Stimulated activated naive B cell treated with anti-CD40 and anti-IgM and Interleukin-4, amounts not matched to agents 10 μg/mL and 1 μg/mL and 100 μg/mL, for 72 hours (primary cell): ENCODE data around the gene HS6ST1.
"Not testable (repeated sequence)": the region's sequence is repeated elsewhere in the genome, so short reads cannot be mapped to it uniquely, and the experiment has no call there.

Source experiments
- ATAC-seq, 2 donors: fragments of 150-1000 bp; cut with Tn5 transposase; replicated peaks; 2 replicates each; pipeline ENCODE4 v1.10.0; 2021; ENCODE audit warnings: moderate library complexity in 1 of 2
- DNase-seq: peaks from one replicate; pipeline ENCODE4 v3.0.0; 2021
- H3K27ac Mint-ChIP-seq: one replicate; pipeline ENCODE4 v1.8.0; 2022; ENCODE audit warnings: mild to moderate bottlenecking, mixed read lengths
- H3K27me3 Mint-ChIP-seq, 2 donors: one replicate each; pipeline ENCODE4 v1.8.0; 2022; ENCODE audit warnings: mixed read lengths in 2 of 2
- H3K36me3 Mint-ChIP-seq, 2 donors: one replicate each; pipeline ENCODE4 v1.8.0; 2022; ENCODE audit warnings: mixed read lengths in 2 of 2, mild to moderate bottlenecking in 1 of 2
- H3K4me1 Mint-ChIP-seq, 2 donors: one replicate each; pipeline ENCODE4 v1.8.0; 2022; ENCODE audit warnings: mixed read lengths in 2 of 2, mild to moderate bottlenecking in 1 of 2
- H3K4me3 Mint-ChIP-seq, 2 donors: one replicate each; pipeline ENCODE4 v1.8.0; 2022; ENCODE audit warnings: mild to moderate bottlenecking in 2 of 2, mixed read lengths in 2 of 2, moderate library complexity in 1 of 2
- H3K9me3 Mint-ChIP-seq, 2 donors: one replicate each; pipeline ENCODE4 v1.8.0; 2022; ENCODE audit warnings: mixed read lengths in 2 of 2, mild to moderate bottlenecking in 1 of 2

Gene HS6ST1

DNA sequence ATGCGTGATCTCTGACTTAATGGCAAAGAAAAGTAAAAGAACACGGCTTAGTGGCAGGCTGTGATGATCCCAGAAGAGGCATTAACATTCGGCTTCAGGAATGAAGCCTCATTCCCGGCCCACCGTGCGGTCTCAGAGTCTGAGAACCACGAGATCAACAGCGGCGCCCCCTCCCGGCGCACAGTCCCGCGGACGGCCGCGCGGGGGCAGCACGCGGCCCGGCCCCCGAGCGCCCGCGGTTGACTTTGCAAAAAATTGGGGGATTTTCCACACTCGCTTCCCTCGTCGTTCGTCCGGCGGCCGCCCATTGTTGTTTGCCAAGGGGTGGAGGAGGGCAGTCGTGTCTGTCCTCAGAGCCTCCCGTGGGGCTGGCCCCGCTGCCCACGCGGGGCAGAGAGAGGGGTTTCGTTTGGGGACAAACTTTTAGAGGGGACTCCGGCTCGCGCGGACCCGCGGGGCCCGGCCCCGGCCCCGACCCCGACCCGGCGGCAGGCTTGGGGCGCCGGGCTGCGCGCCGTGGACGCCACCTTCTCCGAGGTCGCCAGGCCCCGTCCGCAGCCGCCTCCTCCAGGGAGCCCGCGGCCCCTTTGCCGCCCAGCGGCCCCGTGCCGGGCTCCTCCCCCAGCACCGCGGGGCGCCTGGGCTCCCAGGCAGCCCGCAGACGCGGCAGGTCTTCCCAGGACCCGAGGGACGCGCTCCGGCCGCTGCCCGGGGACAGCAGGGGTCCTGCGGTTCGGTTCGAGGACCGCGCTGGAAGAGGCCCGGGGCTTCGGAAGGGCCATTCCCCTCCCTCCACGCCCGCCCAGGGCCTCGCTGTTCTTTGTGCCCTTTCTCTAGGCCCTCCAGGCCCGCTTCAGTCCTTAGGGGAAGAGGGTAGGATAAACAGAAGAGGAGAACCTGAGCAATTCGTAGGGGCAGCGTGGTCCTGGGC is 3.4 kb upstream of the HS6ST1 start:
- Mint-ChIP-seq H3K27ac (no peak overlapping the region), H3K36me3 (no peaks in the 10 kb centered on the region), H3K4me1 (peaks cover 16 to 21% of the 10 kb centered on the region in 2 donors), H3K4me3 (peak overlapping the region; percentile 73 to 79), H3K9me3 (no peaks in the 10 kb centered on the region), H3K27me3 (peaks cover 0 to 6% of the 10 kb centered on the region in 2 donors)
- peak; percentile 48 to 56 for ATAC-seq
- DNase-seq = peak; percentile 79

DNA sequence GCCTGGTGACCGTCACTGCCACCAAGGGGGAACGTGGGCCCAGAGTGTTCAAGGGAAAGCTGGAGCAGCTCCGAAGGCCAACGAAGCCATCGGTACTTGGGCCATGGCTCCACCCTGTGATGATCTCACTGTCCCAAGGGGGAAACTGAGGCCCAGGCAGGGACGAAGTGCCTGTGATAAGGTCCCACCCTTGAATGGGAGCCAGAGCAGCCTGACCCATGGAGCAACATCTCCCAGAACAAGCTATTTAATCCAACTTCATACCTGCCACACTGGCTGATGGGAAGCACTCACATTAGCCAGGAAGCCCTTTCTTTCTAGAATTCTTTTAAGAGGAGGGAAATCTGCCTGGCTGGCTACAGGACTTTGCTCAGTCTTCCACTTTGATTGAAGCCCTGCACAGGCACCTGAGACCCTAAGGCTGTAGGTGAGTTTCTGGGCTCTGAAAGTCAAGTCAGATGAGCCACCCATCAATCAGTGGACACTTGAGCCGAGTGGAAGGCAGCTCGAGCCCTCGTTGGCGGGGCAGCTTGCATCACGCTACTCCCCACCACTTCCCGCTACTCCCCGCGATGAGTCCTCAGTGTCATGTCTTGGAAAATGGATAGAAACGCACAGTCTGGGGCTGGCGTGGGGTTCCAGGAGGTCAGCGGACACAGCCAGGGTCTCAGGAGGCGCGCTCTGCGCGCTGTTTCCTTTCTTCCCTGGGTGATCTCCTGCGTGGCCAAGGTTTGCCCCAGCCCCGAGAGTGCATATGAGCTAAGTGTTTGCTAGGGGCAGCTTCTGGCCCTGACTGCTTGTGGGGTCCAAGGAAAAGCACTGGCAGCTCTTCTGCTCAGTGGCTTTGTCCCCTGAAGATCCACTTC is 2.5 kb upstream of the HS6ST1 start:
- Mint-ChIP-seq H3K4me1 (peaks cover 23 to 31% of the 10 kb centered on the region in 2 donors), H3K4me3 (peak overlapping the region; percentile 67 to 79), H3K9me3 (no peaks in the 10 kb centered on the region), H3K27me3 (peaks cover 0 to 6% of the 10 kb centered on the region in 2 donors), H3K27ac (peak overlapping the region; percentile 88), H3K36me3 (peaks cover 0 to 4% of the 10 kb centered on the region in 2 donors)
- ATAC-seq (no peak), DNase-seq (no peak)

DNA sequence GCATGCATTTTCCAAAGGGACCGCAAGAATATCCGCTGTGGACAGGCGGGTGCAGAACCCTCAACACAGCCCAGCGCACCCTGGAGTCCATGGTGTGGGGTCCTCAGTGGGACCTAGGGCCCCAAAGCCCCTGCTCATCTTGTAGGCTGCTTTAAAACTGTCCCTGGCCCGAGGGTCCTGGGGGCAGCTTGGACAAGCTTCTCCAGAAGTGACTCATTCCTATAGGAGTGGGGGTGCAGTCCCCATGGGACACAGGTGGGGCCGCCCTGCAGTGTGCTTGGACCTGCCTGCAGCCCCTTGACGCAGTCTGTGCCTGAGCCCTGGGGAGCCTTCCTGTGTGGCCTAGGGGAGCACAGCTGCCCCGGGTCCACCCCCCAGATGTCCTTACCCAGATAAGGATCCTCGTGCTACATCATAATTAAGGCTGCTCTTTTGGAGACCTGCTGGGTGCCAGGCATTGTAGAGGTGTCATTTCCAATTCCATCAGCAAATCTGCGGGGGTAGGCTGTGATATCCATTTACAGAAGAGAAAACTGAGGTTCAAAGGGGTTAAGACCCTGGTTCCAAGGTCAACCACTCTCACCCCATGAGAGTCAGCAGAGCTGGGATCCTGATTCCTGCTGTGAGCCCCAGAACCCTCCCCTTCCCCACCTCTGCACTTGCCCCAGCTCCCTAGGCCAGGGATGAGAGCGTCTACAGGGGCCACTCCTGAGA is 1.7 kb upstream of the HS6ST1 start:
- Mint-ChIP-seq H3K27me3 (peaks cover 0 to 6% of the 10 kb centered on the region in 2 donors), H3K9me3 (no peaks in the 10 kb centered on the region), H3K36me3 (peaks cover 3 to 6% of the 10 kb centered on the region in 2 donors), H3K4me1 (peaks cover 26 to 37% of the 10 kb centered on the region in 2 donors), H3K27ac (no peak overlapping the region), H3K4me3 (peak overlapping the region; percentile 3 to 8)
- ATAC-seq = no peak
- no peak for DNase-seq

DNA sequence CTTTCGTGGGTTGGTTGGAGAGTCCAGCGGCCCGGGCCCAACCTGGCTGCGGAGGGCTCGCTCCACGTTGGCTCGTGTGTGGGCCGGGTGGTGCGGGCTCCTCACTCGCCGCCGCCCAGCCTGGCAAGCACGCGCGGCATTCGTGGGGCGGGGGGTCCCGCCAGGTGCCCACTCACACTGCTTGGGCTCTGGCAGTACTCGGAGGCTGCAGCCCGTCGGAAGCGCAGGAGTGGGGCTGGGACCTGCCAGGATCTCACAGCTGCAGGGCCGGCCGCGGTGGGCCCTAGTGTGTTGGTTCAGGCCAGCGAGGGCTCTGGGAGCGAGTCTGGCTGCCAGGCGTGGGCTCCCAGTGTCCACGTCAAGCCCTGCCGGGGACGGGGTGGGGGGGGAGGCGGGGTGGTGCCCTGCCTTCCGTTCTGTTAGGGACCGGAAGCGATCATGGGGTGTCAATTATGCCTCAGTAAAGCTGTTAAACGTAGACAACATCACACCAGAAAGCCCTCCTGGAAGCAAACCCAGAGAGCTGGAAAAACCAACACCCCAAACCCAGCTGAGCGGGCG is 1.0 kb upstream of the HS6ST1 start:
- peaks cover 0 to 6% of the 10 kb centered on the region in 2 donors for H3K27me3 Mint-ChIP-seq
- H3K4me3 Mint-ChIP-seq = peak overlapping the region in 1 of 2 donors; percentile 74
- H3K4me1 Mint-ChIP-seq = peaks cover 30 to 43% of the 10 kb centered on the region in 2 donors
- H3K27ac Mint-ChIP-seq = no peak overlapping the region
- H3K36me3 Mint-ChIP-seq = peaks cover 9 to 11% of the 10 kb centered on the region in 2 donors
- H3K9me3 Mint-ChIP-seq = no peaks in the 10 kb centered on the region
- ATAC-seq (no peak), DNase-seq (no peak)

DNA sequence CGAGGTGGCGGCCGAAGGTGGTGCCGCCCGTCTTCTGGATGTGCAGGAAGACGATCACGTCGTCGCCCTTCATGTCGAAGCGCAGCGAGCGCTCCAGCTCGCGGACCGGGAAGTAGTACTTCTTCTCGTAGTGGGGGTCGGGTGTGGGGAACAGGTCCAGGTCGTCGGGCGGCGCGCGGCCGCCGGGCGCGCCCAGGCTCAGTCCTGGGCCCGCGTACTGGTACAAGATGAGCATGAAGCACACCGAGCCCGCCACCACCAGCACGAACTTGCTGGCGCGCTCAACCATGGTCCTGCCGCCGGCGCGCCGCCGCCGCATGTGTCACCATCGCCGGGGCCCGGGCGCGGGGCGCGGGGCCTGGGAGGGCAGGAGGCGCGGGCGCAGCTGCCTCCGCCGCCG is 423 bp downstream of the HS6ST1 start:
- not testable (repeated sequence) for DNase-seq, H3K9me3 Mint-ChIP-seq, H3K27me3 Mint-ChIP-seq, H3K27ac Mint-ChIP-seq
- H3K4me1 Mint-ChIP-seq = peaks cover 36 to 56% of the 10 kb centered on the region in 2 donors
- H3K36me3 Mint-ChIP-seq = peaks cover 15 to 21% of the 10 kb centered on the region in 2 donors
- peak overlapping the region in 1 of 2 donors; percentile 98 for H3K4me3 Mint-ChIP-seq
- peak; percentile 13 to 22 for ATAC-seq

DNA sequence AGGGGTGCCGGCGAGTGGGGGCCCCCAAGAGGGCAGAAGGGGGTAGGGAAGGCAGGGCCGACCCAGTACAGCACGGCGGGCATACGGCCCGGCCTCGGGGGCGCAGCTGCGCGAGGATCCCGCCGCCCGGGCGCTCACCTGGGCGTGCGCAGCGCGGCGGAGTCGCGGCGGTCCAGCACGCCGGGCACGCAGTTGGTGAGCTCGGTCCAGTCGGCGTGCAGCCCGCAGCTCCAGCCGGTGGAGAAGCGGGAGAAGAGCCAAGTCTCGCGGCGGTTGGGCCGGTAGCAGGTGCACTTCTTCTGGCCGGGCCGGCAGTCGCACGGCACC is 806 bp downstream of the HS6ST1 start:
- Mint-ChIP-seq H3K36me3 (peaks cover 15 to 25% of the 10 kb centered on the region in 2 donors), H3K27ac (peak overlapping the region; percentile 97)

DNA sequence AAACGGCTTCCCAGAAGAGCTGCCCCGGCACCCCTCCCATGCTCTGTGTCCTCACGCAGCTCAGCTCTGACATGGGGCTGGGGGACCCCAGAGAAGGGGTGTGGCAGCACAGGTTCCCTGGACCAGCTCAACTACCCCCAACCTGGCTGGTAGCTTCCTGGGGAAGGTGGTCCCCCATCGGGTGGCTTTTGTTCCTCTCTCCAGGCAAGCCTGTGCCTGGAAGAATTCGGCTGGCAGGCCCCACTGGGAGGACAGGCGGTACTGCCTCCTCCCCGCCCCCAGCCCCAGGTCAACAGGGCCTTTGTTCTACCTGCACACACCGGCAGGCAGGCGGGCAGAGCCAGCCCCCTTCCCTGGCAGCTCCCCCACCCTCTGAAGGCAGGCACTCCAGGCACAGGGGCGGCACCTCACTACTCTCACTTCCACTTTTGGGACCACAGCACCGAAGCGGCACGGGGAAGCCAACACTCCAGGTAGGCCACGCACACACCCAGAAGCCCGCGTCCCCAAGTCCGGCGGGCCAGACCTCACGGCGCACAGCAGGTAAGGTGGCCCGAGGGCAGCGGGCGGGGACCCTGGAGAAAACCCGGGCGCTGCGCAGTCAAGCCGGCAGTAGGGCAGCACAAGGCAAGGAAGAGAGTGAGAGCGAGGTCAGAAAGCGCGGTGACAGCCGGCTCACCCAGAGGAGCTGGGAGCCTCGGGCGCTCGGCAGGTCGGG is 1.3 kb downstream of the HS6ST1 start:
- Mint-ChIP-seq H3K4me1 (peaks cover 40 to 65% of the 10 kb centered on the region in 2 donors), H3K27ac (peak overlapping the region; percentile 97), H3K36me3 (peaks cover 15 to 26% of the 10 kb centered on the region in 2 donors), H3K9me3 (no peaks in the 10 kb centered on the region), H3K27me3 (peaks cover 0 to 6% of the 10 kb centered on the region in 2 donors), H3K4me3 (peak overlapping the region; percentile 95 to 98)
- ATAC-seq = peak; percentile 76 to 78
- peak; percentile 76 for DNase-seq

More for the DNA sequence above, 806 bp downstream of the HS6ST1 start:
- H3K4me3 Mint-ChIP-seq = peak overlapping the region; percentile 95 to 98
- peaks cover 38 to 60% of the 10 kb centered on the region in 2 donors for H3K4me1 Mint-ChIP-seq
- H3K9me3 Mint-ChIP-seq, H3K27me3 Mint-ChIP-seq, DNase-seq: not testable (repeated sequence)
- peak in 1 of 2 donors; percentile 18 for ATAC-seq

DNA sequence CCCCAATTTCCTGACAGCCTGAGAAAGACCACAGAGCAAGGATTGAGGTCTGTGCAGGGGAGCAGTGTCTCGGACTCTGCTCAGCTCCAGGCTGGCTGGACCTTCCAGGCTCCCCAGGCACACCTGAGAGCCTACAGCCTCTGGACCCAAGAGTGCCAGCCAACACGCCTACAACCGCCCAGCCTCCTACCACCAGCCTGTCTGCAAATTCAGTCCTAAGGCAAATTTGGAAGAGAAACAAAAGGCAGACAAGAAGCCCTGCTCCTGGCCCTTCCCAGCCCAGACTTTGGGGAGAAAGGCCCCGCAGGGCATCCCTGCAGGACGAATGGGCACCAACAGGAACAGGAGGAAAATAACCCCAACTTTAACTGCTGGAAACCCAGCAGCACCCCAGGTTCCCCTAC is 1.9 kb downstream of the HS6ST1 start:
- Mint-ChIP-seq H3K4me3 (peak overlapping the region; percentile 95 to 98), H3K9me3 (no peaks in the 10 kb centered on the region), H3K4me1 (peaks cover 41 to 70% of the 10 kb centered on the region in 2 donors), H3K36me3 (peaks cover 15 to 26% of the 10 kb centered on the region in 2 donors), H3K27me3 (peaks cover 0 to 6% of the 10 kb centered on the region in 2 donors), H3K27ac (peak overlapping the region; percentile 9)
- ATAC-seq = no peak
- DNase-seq = no peak

DNA sequence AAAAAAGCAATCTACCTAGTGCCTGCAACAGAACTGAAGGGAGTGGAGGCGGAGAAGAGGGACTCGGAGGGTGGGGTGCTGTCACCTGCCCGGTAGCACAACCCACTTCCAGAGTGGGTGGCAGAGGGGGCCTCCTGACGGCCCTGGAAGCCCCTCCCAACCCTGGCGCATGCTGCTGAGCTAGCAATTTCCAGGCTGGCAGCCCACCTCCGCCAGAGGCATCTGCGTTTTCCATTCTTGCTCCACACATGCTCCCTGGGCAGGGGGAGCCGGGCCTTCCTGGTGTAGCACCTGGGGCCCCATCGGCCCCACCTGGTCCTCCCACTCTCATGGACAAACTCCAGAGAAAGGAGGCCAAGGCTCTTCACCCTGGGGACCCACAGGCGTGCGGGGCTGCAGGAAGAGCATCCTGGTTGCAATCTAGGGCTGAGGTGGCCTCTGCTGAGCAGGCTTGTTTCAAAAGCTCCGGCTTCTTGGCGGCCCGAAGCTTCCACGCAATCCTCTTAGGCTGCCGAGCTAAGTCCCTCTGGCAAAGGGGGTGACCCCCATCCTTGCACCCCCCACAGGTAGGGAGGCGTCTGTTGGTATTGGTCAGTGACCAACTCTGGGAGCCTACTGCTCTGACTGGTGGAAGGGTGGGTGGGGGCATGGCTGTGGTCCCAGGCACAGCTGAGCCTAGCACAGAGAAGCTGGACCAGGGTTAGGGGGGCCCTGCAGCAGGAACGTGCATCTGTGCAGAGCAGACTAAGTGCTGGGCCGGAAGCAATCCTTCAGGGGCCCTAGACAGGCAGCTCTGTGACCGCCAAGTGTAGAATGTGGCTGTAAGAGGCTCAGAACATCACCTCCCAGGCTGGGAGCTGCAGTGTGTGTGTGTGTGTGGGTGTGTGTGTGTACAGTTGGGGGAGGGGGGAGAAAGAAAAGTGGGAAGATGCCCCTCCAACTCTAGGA is 2.6 kb downstream of the HS6ST1 start:
- Mint-ChIP-seq H3K27me3 (peaks cover 0 to 6% of the 10 kb centered on the region in 2 donors), H3K4me3 (peak overlapping the region; percentile 95 to 98), H3K27ac (no peak overlapping the region), H3K36me3 (peaks cover 15 to 26% of the 10 kb centered on the region in 2 donors), H3K9me3 (no peaks in the 10 kb centered on the region), H3K4me1 (peaks cover 40 to 70% of the 10 kb centered on the region in 2 donors)
- DNase-seq = no peak
- ATAC-seq = no peak

DNA sequence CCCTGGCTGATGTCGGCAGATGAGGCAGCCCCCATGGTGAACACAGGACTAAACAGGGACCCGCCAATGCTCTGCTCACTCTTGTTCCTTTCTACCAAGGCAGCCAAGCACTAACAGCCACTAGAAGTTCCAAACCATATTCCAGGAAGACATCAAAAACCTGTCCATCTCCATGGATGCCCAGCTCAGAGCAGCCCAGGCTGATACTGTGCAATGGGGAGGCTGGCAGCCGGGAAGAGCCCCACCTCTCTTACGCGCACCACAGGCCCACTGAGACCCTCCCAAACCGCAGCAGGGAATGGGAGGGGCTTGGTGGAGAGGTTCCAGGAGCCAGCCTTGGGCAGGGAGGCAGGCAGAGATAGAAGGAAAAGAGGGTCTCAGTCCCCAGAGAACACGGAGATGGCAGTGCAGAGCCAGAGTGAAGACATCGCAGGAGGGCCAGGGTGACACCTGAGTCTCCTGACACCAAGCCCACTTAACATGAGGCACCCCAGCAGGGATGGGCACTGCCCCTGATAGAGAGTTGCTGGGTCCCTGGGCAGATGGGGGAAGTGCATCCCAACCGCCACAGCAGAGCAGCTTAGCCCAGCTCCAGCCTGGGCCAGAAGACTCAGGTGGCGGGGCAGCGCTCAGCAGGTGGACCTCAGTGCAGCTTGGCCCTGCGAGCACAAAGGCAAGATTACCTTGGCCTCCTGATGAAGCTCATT is 3.4 kb downstream of the HS6ST1 start:
- Mint-ChIP-seq H3K27me3 (no peaks in the 10 kb centered on the region), H3K27ac (no peak overlapping the region), H3K4me3 (no peak overlapping the region), H3K36me3 (peaks cover 15 to 30% of the 10 kb centered on the region in 2 donors), H3K9me3 (no peaks in the 10 kb centered on the region), H3K4me1 (peaks cover 38 to 70% of the 10 kb centered on the region in 2 donors)
- ATAC-seq (no peak), DNase-seq (no peak)

DNA sequence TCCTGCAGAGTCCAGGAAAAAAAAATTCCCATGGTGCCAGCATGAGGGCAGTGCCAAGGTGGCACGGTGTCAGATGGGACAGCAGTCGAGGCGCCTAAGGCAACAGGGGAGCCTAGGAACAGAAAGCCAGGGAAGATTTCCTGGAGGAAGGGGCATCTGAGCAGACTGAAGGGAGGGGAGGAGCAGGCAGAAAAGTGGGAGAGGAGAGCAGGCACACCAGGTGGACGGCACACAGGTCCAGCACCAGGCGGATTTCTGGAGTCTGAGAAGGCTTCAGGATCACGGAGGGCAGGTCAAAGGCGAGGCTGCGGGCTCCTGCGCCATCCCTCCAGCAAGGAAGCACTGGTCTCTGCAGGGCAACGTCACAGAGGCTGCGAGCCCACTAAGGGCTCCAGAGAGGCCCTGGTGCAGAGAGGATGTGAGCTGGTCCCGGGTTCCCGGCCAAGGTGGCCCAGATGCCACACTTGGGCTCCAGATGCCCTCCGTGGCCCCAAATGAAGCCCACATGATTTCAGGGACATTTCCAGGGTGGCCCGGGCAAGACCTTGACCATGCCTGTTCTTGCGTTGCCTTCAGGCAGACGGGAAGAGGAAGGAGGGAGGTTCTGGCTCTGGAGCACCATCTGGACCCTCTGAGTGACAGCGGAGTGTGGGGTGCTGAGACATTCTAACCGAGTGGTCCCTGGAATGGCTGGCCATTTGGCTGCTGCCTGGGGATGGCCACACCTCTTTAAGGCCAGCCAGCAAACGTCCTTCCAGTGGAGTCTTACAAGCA is 4.1 kb downstream of the HS6ST1 start:
- Mint-ChIP-seq H3K27ac (no peak overlapping the region), H3K4me1 (peaks cover 38 to 78% of the 10 kb centered on the region in 2 donors), H3K9me3 (no peaks in the 10 kb centered on the region), H3K36me3 (peaks cover 15 to 31% of the 10 kb centered on the region in 2 donors), H3K4me3 (no peak overlapping the region), H3K27me3 (no peaks in the 10 kb centered on the region)
- no peak for ATAC-seq
- no peak for DNase-seq
